Measurements from ENCODE around the gene CENPO. TPM values are rescaled to one million over a fixed set of nuclear protein-coding genes. Genes with fewer than 3 reads are reported as not detected.
A peak's percentile ranks its signal among the peaks of the same experiment; 100 is the strongest.

CENPO gene
- total RNA-seq, 1 experiment from 2014 or later, result 42.1 TPM

GRCh38 chr2:24837996-24838513 lies 44.8 kb downstream of the CENPO start:
- no peak for DNase-seq (ENCODE audit: low read depth)

GRCh38 chr2:24838541-24838940 lies 45.3 kb downstream of the CENPO start:
- no peak for DNase-seq (ENCODE audit: low read depth)

GRCh38 chr2:24839729-24840128 lies 46.5 kb downstream of the CENPO start:
- DNase-seq (ENCODE audit: low read depth), result no peak

GRCh38 chr2:24840164-24840869 lies 47.1 kb downstream of the CENPO start:
- DNase-seq (ENCODE audit: low read depth), result no peak

GRCh38 chr2:24840962-24841945 lies 48.0 kb downstream of the CENPO start:
- DNase-seq (ENCODE audit: low read depth), result no peak

GRCh38 chr2:24842081-24843050 lies 49.1 kb downstream of the CENPO start:
- no peak for DNase-seq (ENCODE audit: low read depth)

GRCh38 chr2:24843330-24843860 lies 50.2 kb downstream of the CENPO start:
- DNase-seq (ENCODE audit: low read depth), result no peak

GRCh38 chr2:24844023-24844685 lies 50.9 kb downstream of the CENPO start:
- no peak for DNase-seq (ENCODE audit: low read depth)

- no peak for DNase-seq (ENCODE audit: low read depth)
Measured at GRCh38 chr2:24845691-24846090, 52.5 kb downstream of the CENPO start.

GRCh38 chr2:24850944-24851343 lies 57.7 kb downstream of the CENPO start:
- no peak for DNase-seq (ENCODE audit: low read depth)

GRCh38 chr2:24852026-24852425 lies 58.8 kb downstream of the CENPO start:
- no peak for DNase-seq (ENCODE audit: low read depth)

GRCh38 chr2:24852431-24853020 lies 59.3 kb downstream of the CENPO start:
- DNase-seq (ENCODE audit: low read depth), result no peak

GRCh38 chr2:24853046-24853445 lies 59.8 kb downstream of the CENPO start:
- no peak for DNase-seq (ENCODE audit: low read depth)

- no peak for DNase-seq (ENCODE audit: low read depth)
Measured at GRCh38 chr2:24853996-24854395, 60.8 kb downstream of the CENPO start.

- no peak for DNase-seq (ENCODE audit: low read depth)
Measured at GRCh38 chr2:24855022-24855622, 61.9 kb downstream of the CENPO start.

GRCh38 chr2:24855726-24856125 lies 62.5 kb downstream of the CENPO start:
- DNase-seq (ENCODE audit: low read depth), result peak; percentile 54

GRCh38 chr2:24856791-24857211 lies 63.6 kb downstream of the CENPO start:
- DNase-seq (ENCODE audit: low read depth), result no peak

GRCh38 chr2:24857746-24858145 lies 64.5 kb downstream of the CENPO start:
- no peak for DNase-seq (ENCODE audit: low read depth)

GRCh38 chr2:24858996-24859395 lies 65.8 kb downstream of the CENPO start:
- DNase-seq (ENCODE audit: low read depth), result no peak

All from Daoy (cell line).